Upper lobe of right lung (tissue), 1 donor: Measurements from ENCODE around the gene TEKT2. TPM values are rescaled to one million over a fixed set of nuclear protein-coding genes. Genes with fewer than 3 reads are reported as not detected.

ENCODE experiments used
- ATAC-seq: fragments of 200-7000 bp; cut with Tn5 transposase; one replicate; pipeline ENCODE4 v1.9.1; 2020; ENCODE audit warnings: mild to moderate bottlenecking, moderate library complexity
- DNase-seq: peaks from one replicate; pipeline ENCODE4 v3.0.0-alpha.2; 2020
- H3K27ac ChIP-seq: fragments of 200-600 bp; one replicate; pipeline ENCODE4 v1.8.0; 2022
- H3K27me3 ChIP-seq: fragments of 200-600 bp; one replicate; pipeline ENCODE4 v1.8.0; 2022; ENCODE audit warnings: mild to moderate bottlenecking
- H3K36me3 ChIP-seq: fragments of 200-600 bp; one replicate; pipeline ENCODE4 v1.8.0; 2022
- H3K4me1 ChIP-seq: fragments of 200-600 bp; one replicate; pipeline ENCODE4 v1.8.0; 2022
- H3K4me3 ChIP-seq: fragments of 200-600 bp; one replicate; pipeline ENCODE4 v1.8.0; 2022; ENCODE audit warnings: mild to moderate bottlenecking
- H3K9me3 ChIP-seq: fragments of 200-600 bp; one replicate; pipeline ENCODE4 v1.8.0; 2022
- intact Hi-C: fragments of 100-400 bp; cut with DNase I; formaldehyde crosslinking; loops from one replicate; pipeline ENCODE4 v1.11.0; 2022
- total RNA-seq: library from RNA; stranded (reverse); fragmentation: NEBNext Ultra II Directional; extraction: Animal tissue kit (Norgen Biotek cat#: 25700); gene quantifications from one replicate; pipeline ENCODE4 v1.2.1, GENCODE V29; 2021
- TF ChIP-seq, protein P1 (sequence below): fragments of 200-600 bp; IDR thresholded peaks from one replicate; pipeline ENCODE4 v1.8.0; 2022; ENCODE audit warnings: antibody characterized with exemption
- donor health status: DM: no; HTN: yes; CAD: no; lungs with severe emphysema.

TEKT2 gene
- total RNA-seq, 1 donor from 2014 or later, result 0.35 TPM

DNA sequence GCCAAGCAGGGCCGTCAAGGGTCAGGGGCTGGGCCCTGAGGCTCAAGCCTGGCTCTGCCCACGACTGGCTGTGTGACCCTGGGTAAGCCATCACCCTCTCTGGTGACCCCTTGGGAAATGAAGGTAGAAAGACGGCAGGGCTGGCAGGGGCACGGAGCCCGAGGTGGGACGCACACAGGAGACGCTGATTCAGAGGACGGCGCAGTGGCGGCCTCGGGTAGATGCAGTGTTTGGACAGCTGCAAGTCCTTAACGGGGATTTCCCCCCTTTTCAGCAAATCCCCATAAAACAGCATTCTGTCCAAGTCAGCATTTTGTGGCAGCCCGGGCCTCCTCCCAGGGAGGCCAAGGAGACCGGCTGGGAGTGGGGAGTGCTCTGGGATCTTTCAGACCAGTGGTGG lies 24.4 kb downstream of the TEKT2 start:
- no peak for ATAC-seq
- intact Hi-C loops, result no loop called here
- no peak overlapping the region for H3K27ac ChIP-seq
- TF ChIP-seq, protein P1, sequence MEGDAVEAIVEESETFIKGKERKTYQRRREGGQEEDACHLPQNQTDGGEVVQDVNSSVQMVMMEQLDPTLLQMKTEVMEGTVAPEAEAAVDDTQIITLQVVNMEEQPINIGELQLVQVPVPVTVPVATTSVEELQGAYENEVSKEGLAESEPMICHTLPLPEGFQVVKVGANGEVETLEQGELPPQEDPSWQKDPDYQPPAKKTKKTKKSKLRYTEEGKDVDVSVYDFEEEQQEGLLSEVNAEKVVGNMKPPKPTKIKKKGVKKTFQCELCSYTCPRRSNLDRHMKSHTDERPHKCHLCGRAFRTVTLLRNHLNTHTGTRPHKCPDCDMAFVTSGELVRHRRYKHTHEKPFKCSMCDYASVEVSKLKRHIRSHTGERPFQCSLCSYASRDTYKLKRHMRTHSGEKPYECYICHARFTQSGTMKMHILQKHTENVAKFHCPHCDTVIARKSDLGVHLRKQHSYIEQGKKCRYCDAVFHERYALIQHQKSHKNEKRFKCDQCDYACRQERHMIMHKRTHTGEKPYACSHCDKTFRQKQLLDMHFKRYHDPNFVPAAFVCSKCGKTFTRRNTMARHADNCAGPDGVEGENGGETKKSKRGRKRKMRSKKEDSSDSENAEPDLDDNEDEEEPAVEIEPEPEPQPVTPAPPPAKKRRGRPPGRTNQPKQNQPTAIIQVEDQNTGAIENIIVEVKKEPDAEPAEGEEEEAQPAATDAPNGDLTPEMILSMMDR, result no peak
- H3K9me3 ChIP-seq, result no peaks in the 10 kb centered on the region
- no peak for DNase-seq
- H3K4me3 ChIP-seq, result no peak overlapping the region
- no peaks in the 10 kb centered on the region for H3K27me3 ChIP-seq
- H3K36me3 ChIP-seq, result no peaks in the 10 kb centered on the region
- H3K4me1 ChIP-seq, result no peaks in the 10 kb centered on the region

DNA sequence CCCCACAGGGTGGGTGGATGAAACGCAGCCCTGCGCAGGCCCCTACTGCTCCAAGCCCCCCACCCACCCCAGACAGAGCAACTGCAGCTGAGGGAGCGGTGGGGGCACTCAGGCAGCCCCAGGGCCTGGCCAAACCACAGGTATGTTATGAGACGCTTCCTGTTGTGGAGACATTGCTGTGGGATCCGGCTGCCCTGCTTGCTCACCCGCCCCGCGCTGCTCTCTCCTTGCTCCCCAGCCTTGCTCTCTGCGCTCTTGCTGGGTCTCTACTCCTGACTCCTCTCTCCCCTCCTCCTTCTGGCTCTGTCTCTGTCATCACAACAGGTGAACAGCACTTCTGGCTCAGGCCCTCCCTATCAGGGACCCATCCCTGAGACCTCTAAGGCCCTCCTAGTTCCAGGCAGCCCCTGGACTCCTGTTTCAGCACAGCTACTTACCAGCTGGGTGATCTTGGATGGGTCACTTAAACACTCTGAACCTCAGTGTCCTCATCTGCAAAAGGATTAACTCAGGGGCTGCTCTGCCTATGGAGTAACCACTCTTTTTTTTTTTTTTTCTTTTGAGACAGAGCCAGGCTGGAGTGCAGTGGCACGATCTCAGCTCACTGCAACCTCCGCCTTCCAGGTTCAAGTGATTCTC lies 25.3 kb downstream of the TEKT2 start:
- no peaks in the 10 kb centered on the region for H3K9me3 ChIP-seq
- H3K4me1 ChIP-seq, result no peaks in the 10 kb centered on the region
- intact Hi-C loops, result no loop called here
- TF ChIP-seq, protein P1, result no peak
- DNase-seq (no peak), ATAC-seq (peak; percentile 11)
- H3K36me3 ChIP-seq, result no peaks in the 10 kb centered on the region
- no peak overlapping the region for H3K4me3 ChIP-seq
- H3K27ac ChIP-seq, result no peak overlapping the region
- no peaks in the 10 kb centered on the region for H3K27me3 ChIP-seq

DNA sequence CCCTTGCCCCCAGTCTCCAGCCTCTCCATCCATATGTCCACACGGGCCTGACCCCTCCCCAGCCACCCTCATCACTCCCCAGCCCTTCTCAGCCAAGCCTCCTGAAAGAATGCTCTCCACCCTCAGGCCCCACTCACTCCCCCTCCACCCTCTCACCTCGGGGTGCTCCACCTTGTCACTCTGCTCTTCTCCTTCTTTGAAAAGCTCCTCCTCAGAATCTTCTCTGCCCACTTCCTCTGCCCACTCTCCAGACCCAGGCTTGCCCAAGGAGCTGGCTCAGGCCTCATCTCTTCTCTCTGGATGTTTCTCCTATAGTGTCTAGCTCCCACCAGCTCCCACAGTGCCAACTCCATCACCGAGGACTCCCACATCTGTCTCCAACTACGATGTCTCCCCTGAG lies 27.3 kb downstream of the TEKT2 start:
- peaks cover 5% of the 10 kb centered on the region for H3K4me1 ChIP-seq
- DNase-seq (no peak), ATAC-seq (no peak)
- no peak overlapping the region for H3K4me3 ChIP-seq
- H3K9me3 ChIP-seq, result no peaks in the 10 kb centered on the region
- TF ChIP-seq, protein P1, result no peak
- no peaks in the 10 kb centered on the region for H3K27me3 ChIP-seq
- no peak overlapping the region for H3K27ac ChIP-seq
- no peaks in the 10 kb centered on the region for H3K36me3 ChIP-seq
- intact Hi-C loops, result no loop called here

DNA sequence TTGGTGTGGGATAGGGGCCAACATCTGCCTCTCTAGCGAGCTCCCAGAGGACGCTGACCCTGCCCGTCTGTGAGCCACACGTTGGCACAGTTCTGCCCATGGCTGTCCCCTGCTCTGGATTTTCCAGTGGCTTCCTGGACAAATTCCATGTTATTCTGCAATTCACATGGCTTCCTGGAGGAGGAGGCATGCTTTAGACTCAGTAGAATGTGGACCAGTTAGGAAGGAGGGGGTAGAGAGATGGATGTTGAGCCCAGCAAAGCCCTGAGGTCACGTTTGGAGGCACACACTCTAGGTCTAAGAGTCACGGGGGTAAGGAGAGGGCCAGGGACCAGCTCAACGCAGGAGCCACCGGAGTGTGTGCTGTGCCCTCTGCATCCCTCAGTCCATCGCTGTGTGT lies 28.9 kb downstream of the TEKT2 start:
- ATAC-seq (no peak), DNase-seq (no peak)
- peaks cover 5% of the 10 kb centered on the region for H3K4me1 ChIP-seq
- H3K27me3 ChIP-seq, result no peaks in the 10 kb centered on the region
- TF ChIP-seq, protein P1, result no peak
- H3K9me3 ChIP-seq, result no peaks in the 10 kb centered on the region
- H3K27ac ChIP-seq, result no peak overlapping the region
- no peak overlapping the region for H3K4me3 ChIP-seq
- intact Hi-C loops, result no loop called here
- H3K36me3 ChIP-seq, result no peaks in the 10 kb centered on the region

DNA sequence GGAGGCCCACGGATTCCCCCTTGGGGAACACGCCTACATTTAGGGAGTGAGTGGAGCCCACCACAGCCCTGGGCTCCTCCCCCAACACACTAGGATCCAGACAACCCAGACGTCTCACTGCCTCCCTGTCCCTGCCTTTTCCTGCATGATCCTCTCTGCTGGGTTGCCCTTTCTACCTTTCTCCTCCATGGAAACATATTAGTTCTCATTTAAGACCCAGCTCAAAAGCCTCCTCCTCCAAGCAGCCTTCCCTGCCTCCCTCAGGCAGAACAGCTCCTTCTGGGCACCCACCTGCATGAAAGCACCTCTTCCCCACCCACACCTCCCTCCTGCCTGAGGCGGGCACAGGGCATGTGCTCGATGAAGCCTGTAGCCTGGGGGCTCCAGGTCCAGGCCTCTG lies 30.5 kb downstream of the TEKT2 start:
- no peaks in the 10 kb centered on the region for H3K27me3 ChIP-seq
- H3K9me3 ChIP-seq, result no peaks in the 10 kb centered on the region
- no peak overlapping the region for H3K27ac ChIP-seq
- no peaks in the 10 kb centered on the region for H3K36me3 ChIP-seq
- H3K4me1 ChIP-seq, result peaks cover 11% of the 10 kb centered on the region
- TF ChIP-seq, protein P1, result no peak
- ATAC-seq, result no peak
- H3K4me3 ChIP-seq, result no peak overlapping the region
- DNase-seq, result no peak
- intact Hi-C loops, result no loop called here

DNA sequence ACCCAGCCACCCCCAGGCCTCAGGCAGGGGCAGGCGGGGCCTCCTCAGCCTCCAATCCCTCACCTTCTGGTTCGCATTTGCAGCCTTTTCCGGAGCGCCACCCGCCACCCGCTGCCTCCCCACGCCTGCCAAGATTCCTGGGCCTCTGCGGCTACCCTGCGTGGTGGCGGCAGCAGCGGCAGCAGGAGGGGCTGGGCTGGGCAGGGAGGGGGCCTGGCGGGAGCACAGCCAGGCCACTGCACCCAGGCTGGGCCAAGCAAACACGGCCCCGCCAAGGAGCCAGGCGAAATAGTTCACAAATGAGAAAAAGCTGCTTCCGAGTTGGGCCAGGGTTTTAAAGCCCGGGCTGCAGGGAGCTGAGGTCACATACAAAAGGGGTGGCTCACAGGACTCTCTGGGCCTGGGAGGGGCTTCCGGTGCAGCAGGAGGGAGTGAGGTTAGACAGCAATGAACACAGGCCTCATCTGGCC lies 31.3 kb downstream of the TEKT2 start:
- H3K9me3 ChIP-seq, result no peaks in the 10 kb centered on the region
- peak overlapping the region; percentile 27 for H3K27ac ChIP-seq
- peaks cover 12% of the 10 kb centered on the region for H3K4me1 ChIP-seq
- TF ChIP-seq, protein P1, result no peak
- intact Hi-C loops, result no loop called here
- H3K27me3 ChIP-seq, result no peaks in the 10 kb centered on the region
- H3K4me3 ChIP-seq, result no peak overlapping the region
- no peaks in the 10 kb centered on the region for H3K36me3 ChIP-seq
- no peak for DNase-seq
- ATAC-seq, result peak; percentile 44
